Endothelial cell of hepatic sinusoid (primary cell): Measurements from ENCODE around the gene CLNK.

Source experiments
- in situ Hi-C: cut with HindIII; loops from 2 replicates; pipeline ENCODE4 v1.10.0; 2017; ENCODE audit warnings: low sequenced_read_pairs

CLNK gene

GRCh38 chr4:10461091-10461849 lies 223.3 kb downstream of the CLNK start:
- in situ Hi-C loops = loop anchor here (5.0 kb wide), 1 partner anchor 49 kb away; no protein-coding TSS in a partner anchor

- in situ Hi-C loops = loop anchor here (5.0 kb wide), 1 partner anchor 48 kb away; no protein-coding TSS in a partner anchor
Observed at GRCh38 chr4:10460313-10461047, 224.1 kb downstream of the CLNK start.

DNA sequence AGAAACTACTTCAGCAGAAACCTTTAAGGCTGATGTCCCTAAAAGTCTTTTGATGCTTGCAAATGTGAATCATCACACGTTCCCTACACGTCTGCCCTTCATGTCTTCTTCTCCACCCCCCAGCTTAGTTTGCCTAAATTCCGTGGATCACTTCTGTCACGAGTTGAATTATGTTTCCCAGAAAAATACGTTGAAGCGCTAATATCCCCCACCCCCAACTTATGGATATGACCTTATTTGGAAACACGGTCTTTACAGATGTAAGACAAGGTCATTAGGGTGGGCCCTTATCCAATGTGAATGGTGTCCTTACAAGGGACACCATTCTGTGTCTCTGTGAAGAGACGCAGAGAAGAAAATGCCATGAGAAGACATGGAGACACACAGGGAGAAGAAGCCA lies 225.3 kb downstream of the CLNK start:
- in situ Hi-C loops = no loop called here

- in situ Hi-C loops = no loop called here
Observed at GRCh38 chr4:10458177-10458576, 226.4 kb downstream of the CLNK start.

DNA sequence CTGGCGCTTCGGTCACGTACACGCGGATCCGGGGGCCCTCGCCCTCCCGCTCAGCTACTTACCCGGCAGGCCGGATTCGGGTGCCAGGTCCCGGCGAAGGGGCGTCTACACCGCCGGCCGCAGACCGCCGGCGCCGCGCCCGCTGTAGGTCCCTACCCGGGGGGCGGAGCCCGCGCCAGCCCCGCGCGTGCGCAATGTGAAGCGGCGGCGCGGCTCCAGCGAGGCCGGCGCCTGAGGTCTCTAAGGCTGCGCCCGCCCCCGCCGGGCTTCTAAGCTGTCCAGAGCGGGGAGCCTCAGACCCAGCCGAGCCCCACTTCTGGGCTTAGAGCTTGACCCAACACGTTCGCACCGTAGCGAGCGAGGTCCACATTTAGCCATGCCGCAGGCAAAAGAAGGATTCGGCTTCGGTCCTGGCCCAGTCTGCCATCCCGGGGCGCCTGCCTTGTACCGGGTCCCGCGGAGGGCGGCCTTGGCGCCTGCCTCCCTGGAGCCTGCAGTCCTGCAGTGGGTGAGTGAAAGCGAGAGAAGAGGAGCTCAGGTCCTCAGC lies 227.2 kb downstream of the CLNK start, which contains the start of gene ZNF518B:
ZNF518B (minus strand) TSS at position 172 of the 547 bp plus-strand sequence. CDS start 11,098 bp downstream, outside the sequence.
- in situ Hi-C loops = no loop called here

DNA sequence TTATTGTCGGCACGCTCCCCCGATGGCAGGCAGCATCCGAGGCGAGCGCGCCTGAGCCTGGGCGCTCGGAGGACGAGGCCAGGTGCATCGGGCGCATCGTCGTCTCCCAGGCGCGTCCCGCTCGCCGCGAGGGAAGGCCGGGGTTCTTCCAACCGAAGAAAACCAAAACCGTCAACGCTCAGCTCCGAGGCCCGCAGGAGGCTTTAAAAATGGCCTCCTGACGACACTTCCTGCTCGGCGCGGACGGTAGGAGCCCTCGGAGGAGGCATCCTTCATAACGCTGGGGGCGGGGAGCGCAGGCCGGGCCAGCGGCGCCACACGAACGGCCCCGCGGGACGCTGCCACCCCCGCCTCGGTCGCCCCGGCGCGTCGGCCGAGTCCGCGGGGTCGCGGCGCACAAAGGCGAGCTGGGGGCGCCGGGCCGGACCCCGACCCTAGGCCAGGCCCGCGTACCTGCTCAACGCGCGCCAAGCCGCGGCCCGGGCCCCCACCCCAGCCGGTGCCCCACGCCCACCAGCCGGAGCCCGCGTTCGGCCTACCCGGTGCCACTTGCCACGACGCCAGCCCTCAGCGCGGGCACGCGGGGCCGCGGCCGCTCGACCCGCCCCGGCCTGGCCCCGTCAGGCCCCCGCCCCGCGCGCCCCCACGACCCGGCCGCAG lies 227.8 kb downstream of the CLNK start:
- in situ Hi-C loops = no loop called here

GRCh38 chr4:10456260-10456594 lies 228.3 kb downstream of the CLNK start:
- in situ Hi-C loops = no loop called here

DNA sequence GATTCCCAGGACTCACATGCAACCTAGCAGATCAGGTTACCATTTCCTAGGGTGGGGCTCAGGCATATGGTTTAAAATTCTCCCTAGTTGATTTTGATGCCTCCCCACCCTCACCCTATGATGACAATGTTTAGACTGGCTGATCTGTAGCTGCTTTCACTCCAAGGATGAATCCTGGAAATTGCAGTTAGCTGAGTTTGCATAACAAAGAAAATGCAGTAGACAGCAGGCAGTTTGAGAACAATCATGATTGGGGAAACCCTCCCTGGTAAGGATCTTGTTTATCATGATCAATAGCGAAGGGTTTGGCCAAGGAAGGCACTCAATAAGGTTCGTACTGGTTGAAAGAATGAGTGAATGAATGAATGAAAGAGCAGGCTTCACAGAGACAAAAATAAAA lies 229.4 kb downstream of the CLNK start:
- in situ Hi-C loops = no loop called here

- in situ Hi-C loops = no loop called here
Observed at GRCh38 chr4:10454726-10455125, 229.8 kb downstream of the CLNK start.

GRCh38 chr4:10454121-10454520 lies 230.4 kb downstream of the CLNK start:
- in situ Hi-C loops = no loop called here

- in situ Hi-C loops = no loop called here
Observed at GRCh38 chr4:10448991-10449390, 235.6 kb downstream of the CLNK start.

- in situ Hi-C loops = no loop called here
Observed at GRCh38 chr4:10442976-10443375, 241.6 kb downstream of the CLNK start.

DNA sequence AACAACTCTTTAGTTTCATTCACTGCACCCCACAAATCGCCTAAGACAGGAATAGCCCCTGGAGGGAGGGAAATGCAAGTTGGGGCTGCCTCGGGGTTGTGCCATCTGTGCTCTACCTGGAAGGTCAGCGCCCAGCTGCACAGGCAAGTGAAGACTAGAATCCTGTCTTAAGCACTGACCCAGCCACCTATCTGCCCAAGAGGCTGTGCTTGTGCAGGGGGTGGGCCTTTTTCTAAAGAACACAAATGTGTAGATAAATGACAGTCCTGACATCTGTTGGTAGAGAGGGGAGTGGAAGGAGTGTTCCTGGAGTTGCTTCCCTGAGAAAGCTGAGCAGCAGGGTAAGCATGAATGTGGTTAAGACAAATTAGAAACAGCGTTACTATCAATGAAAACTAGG lies 243.1 kb downstream of the CLNK start:
- in situ Hi-C loops = no loop called here

- in situ Hi-C loops = no loop called here
Observed at GRCh38 chr4:10438924-10439323, 245.6 kb downstream of the CLNK start.

DNA sequence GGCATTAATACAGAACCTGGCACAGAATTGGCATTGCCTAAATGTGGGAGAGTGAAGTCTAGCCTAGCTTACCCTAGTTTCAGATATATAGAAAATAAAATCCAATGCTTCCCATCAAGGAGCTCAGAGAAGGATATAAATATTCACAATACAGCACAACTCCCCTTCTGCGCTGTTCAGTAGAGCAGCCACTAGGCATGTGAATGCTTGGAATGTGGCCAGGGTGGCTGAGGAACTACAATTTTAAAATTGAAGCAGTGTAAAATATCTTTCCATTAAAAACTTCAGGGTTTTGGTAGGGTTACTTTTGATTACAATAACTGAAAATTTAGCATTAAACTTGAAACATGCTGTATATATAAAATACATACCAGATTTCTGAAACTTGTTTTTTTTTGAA lies 246.8 kb downstream of the CLNK start:
- in situ Hi-C loops = no loop called here
